GM23338 (cell line): ENCODE data around the gene DNAJC7. TPM values are rescaled to one million over a fixed set of nuclear protein-coding genes. Genes with fewer than 3 reads are reported as not detected.

ENCODE experiments used
- ATAC-seq: fragments of 200-7000 bp; cut with Tn5 transposase; 3 replicates; pipeline ENCODE4 v1.9.1; 2020
- DNase-seq: peaks from one replicate; pipeline ENCODE4 v3.0.0-alpha.2; 2015; ENCODE audit warnings: low spot score
- H2AFZ ChIP-seq: fragments of 200-600 bp; sonication (generic); 2 replicates; pipeline ENCODE4 v1.8.0; 2016; ENCODE audit warnings: antibody characterized with exemption, mild to moderate bottlenecking, moderate library complexity
- H3F3A ChIP-seq: fragments of 200-600 bp; sonication (generic); replicated peaks from 2 replicates; pipeline ENCODE4 v1.8.0; 2017; ENCODE audit warnings: antibody characterized with exemption, mixed run types, low read depth
- H3K27ac ChIP-seq: fragments of 200-600 bp; sonication (generic); 2 replicates; pipeline ENCODE4 v1.6.1; 2016; ENCODE audit warnings: low read depth
- H3K27me3 ChIP-seq: fragments of 200-600 bp; sonication (generic); 2 replicates; pipeline ENCODE4 v1.8.0; 2016; ENCODE audit warnings: mild to moderate bottlenecking, mixed run types, moderate library complexity; ENCODE audit not compliant: insufficient read depth
- H3K36me3 ChIP-seq: fragments of 200-600 bp; sonication (generic); 2 replicates; pipeline ENCODE4 v1.8.0; 2016; ENCODE audit warnings: mild to moderate bottlenecking; ENCODE audit not compliant: insufficient read depth
- H3K4me1 ChIP-seq: fragments of 200-600 bp; sonication (generic); 2 replicates; pipeline ENCODE4 v1.8.0; 2016; ENCODE audit warnings: mild to moderate bottlenecking, moderate library complexity; ENCODE audit not compliant: insufficient read depth
- H3K4me2 ChIP-seq: fragments of 200-600 bp; sonication (generic); 2 replicates; pipeline ENCODE4 v1.7.1; 2017; ENCODE audit warnings: mixed run types
- H3K4me3 ChIP-seq: fragments of 200-600 bp; sonication (generic); 2 replicates; pipeline ENCODE4 v1.6.1; 2016; ENCODE audit warnings: mixed run types
- H3K79me2 ChIP-seq: fragments of 200-600 bp; sonication (generic); replicated peaks from 2 replicates; pipeline ENCODE4 v1.8.0; 2017; ENCODE audit warnings: mild to moderate bottlenecking; ENCODE audit not compliant: insufficient read depth
- H3K9me2 ChIP-seq: fragments of 200-600 bp; sonication (generic); 2 replicates; pipeline ENCODE4 v1.8.0; 2017; ENCODE audit not compliant: insufficient read depth
- H4K20me1 ChIP-seq: fragments of 200-600 bp; sonication (generic); replicated peaks from 2 replicates; pipeline ENCODE4 v1.8.0; 2017; ENCODE audit warnings: mild to moderate bottlenecking; ENCODE audit not compliant: insufficient read depth
- H3K27ac Mint-ChIP-seq: 2 replicates; pipeline ENCODE4 v1.8.0; 2020; ENCODE audit warnings: inconsistent platforms, mild to moderate bottlenecking, moderate library complexity, mixed read lengths
- H3K27me3 Mint-ChIP-seq: 3 replicates; pipeline ENCODE4 v1.8.0; 2022; ENCODE audit warnings: low read depth, mild to moderate bottlenecking, moderate library complexity, mixed read lengths, inconsistent platforms; ENCODE audit not compliant: insufficient read depth, poor library complexity
- H3K36me3 Mint-ChIP-seq: 3 replicates; pipeline ENCODE4 v1.8.0; 2021; ENCODE audit warnings: low read depth, mild to moderate bottlenecking, inconsistent platforms, moderate library complexity, mixed read lengths
- H3K4me1 Mint-ChIP-seq: 3 replicates; pipeline ENCODE4 v1.8.0; 2020; ENCODE audit warnings: mild to moderate bottlenecking, inconsistent platforms, mixed read lengths
- H3K4me3 Mint-ChIP-seq: 3 replicates; pipeline ENCODE4 v1.8.0; 2021; ENCODE audit warnings: moderate library complexity, mild to moderate bottlenecking, inconsistent platforms, mixed read lengths
- H3K9me3 Mint-ChIP-seq: 3 replicates; pipeline ENCODE4 v1.8.0; 2020; ENCODE audit warnings: moderate library complexity, mild to moderate bottlenecking, inconsistent platforms, mixed read lengths
- CREB1 ChIP-seq: fragments of 250-450 bp; sonication (Bioruptor Pico); IDR thresholded peaks from 2 replicates; pipeline ENCODE4 v1.5.0; 2020; ENCODE audit warnings: low read depth, mild to moderate bottlenecking, moderate library complexity
- EZH2 ChIP-seq: fragments of 200-600 bp; sonication (generic); IDR thresholded peaks from one replicate; pipeline ENCODE4 v1.8.0; 2017; ENCODE audit warnings: antibody characterized with exemption, mild to moderate bottlenecking, low read depth; ENCODE audit not compliant: unreplicated experiment
- EZH2phosphoT487 ChIP-seq: fragments of 200-600 bp; sonication (generic); IDR thresholded peaks from one replicate; pipeline ENCODE4 v1.8.1; 2018; ENCODE audit warnings: antibody characterized with exemption; ENCODE audit not compliant: unreplicated experiment
- JUNB ChIP-seq: IDR thresholded peaks from one replicate; pipeline ENCODE4 v1.6.1; 2016; ENCODE audit warnings: antibody characterized with exemption; ENCODE audit not compliant: unreplicated experiment
- NANOG ChIP-seq: IDR thresholded peaks from 2 replicates; pipeline ENCODE4 v1.6.1; 2016; ENCODE audit warnings: antibody characterized with exemption, borderline replicate concordance
- POLR2AphosphoS5 ChIP-seq: IDR thresholded peaks from 2 replicates; pipeline ENCODE4 v1.6.1; 2016; ENCODE audit warnings: antibody characterized with exemption, low read depth
- STAT1 ChIP-seq: IDR thresholded peaks from one replicate; pipeline ENCODE4 v1.6.1; 2016; ENCODE audit warnings: antibody characterized with exemption; ENCODE audit not compliant: unreplicated experiment
- ZNF114 ChIP-seq: fragments of 250-450 bp; sonication (Bioruptor Pico); IDR thresholded peaks from 2 replicates; pipeline ENCODE4 v1.5.0; 2020; ENCODE audit warnings: mild to moderate bottlenecking, moderate library complexity
- ZNF331 ChIP-seq: fragments of 250-450 bp; sonication (Bioruptor Pico); IDR thresholded peaks from 2 replicates; pipeline ENCODE4 v1.5.0; 2020; ENCODE audit warnings: low read depth, mild to moderate bottlenecking, moderate library complexity
- polyA plus RNA-seq: library from polyadenylated mRNA; unstranded; fragments of >200 nt; fragmentation: Nextera tagmentation; extraction: Ambion mirVana; gene quantifications from 2 replicates; pipeline ENCODE4 v1.2.1, GENCODE V29; 2016
- total RNA-seq: library from RNA; depleted of rRNA; stranded (reverse); fragments of >200 nt; shearing (Covaris generic); gene quantifications from 2 replicates; pipeline ENCODE4 v1.2.3, GENCODE V29; 2014
- TF ChIP-seq, protein P1 (sequence below): IDR thresholded peaks from one replicate; pipeline ENCODE4 v1.6.1; 2018; ENCODE audit warnings: antibody characterized with exemption; ENCODE audit not compliant: unreplicated experiment
- TF ChIP-seq, protein P2 (sequence below): IDR thresholded peaks from 2 replicates; pipeline ENCODE4 v1.6.1; 2016; ENCODE audit warnings: antibody characterized with exemption
- TF ChIP-seq, protein P3 (sequence below), 2 experiments: fragments of 200-600 bp in 1 of 2; sonication (generic) in 1 of 2; conservative IDR thresholded peaks; 2 replicates each; pipeline versions ENCODE4 v1.5.1 to v1.6.1; 2016 to 2017; ENCODE audit warnings: antibody characterized with exemption in 2 of 2, low read depth in 2 of 2, mild to moderate bottlenecking in 2 of 2, moderate library complexity in 1 of 2
- TF ChIP-seq, protein P4 (sequence below): fragments of 250-450 bp; sonication (Bioruptor Pico); IDR thresholded peaks from 2 replicates; pipeline ENCODE4 v1.5.0; 2020; ENCODE audit warnings: mild to moderate bottlenecking, moderate library complexity

DNAJC7 gene
- total and polyA plus RNA-seq, 2 experiments from 2014 or later, result 139 to 141 TPM

DNA sequence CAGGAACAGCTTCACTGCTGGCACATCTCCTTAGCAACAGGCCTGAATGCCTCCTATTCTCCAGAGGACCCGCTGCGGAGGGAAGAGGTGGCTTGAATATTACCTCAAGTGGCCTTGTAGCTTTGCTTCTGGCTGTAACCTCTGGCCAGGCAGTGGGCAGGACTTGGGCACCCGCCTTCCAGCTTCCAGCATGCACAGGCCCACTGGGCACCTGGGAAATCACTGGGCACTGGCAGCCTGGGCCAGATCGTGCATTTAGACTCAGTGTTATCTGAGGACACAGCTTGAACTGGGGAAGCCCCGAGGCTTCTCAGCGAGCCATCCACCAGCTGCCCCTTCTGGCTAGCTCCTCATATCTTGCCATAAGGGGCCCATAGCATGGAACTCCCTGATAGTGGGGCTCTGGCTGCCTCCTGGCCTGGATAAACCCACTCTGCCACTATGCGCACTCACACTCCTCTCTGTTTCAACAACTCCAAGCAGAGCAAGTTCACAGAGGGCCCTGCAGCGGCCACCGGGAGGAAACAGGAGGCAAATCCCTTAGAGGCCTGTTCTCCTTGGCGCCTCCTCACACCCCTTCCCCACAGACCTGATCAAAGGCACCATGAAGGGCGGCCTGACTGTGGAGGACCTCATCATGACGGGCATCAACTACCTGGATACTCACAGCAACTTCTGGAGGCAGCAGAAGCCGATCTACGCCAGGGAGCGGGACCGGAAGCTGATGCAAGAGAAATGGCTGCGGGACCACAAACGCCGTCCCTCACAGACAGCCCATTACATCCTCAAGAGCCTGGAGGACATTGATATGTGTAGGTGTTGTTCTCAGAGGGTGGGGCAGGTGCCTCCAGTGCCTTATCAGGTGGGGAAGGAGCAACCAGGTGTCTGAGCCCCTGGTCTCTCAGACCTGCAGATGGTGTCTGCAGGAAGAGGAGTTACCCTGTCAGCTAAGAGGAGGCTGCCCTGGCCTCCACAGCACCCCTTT lies 79.0 kb downstream of the DNAJC7 start:
- H3K27ac Mint-ChIP-seq, result peak overlapping the region; percentile 32; the same call in 1 of the 2 replicates
- no peaks in the 10 kb centered on the region for H4K20me1 ChIP-seq
- H3K79me2 ChIP-seq, result no peaks in the 10 kb centered on the region
- DNase-seq, result no peak
- no peaks in the 10 kb centered on the region for H3K9me3 Mint-ChIP-seq
- no peaks in the 10 kb centered on the region; the same call in 1 of the 3 replicates for H3K4me1 Mint-ChIP-seq
- no peak overlapping the region for H2AFZ ChIP-seq
- no peaks in the 10 kb centered on the region for H3K27me3 ChIP-seq
- no peak overlapping the region for H3K4me3 ChIP-seq
- TF ChIP-seq, protein P1, sequence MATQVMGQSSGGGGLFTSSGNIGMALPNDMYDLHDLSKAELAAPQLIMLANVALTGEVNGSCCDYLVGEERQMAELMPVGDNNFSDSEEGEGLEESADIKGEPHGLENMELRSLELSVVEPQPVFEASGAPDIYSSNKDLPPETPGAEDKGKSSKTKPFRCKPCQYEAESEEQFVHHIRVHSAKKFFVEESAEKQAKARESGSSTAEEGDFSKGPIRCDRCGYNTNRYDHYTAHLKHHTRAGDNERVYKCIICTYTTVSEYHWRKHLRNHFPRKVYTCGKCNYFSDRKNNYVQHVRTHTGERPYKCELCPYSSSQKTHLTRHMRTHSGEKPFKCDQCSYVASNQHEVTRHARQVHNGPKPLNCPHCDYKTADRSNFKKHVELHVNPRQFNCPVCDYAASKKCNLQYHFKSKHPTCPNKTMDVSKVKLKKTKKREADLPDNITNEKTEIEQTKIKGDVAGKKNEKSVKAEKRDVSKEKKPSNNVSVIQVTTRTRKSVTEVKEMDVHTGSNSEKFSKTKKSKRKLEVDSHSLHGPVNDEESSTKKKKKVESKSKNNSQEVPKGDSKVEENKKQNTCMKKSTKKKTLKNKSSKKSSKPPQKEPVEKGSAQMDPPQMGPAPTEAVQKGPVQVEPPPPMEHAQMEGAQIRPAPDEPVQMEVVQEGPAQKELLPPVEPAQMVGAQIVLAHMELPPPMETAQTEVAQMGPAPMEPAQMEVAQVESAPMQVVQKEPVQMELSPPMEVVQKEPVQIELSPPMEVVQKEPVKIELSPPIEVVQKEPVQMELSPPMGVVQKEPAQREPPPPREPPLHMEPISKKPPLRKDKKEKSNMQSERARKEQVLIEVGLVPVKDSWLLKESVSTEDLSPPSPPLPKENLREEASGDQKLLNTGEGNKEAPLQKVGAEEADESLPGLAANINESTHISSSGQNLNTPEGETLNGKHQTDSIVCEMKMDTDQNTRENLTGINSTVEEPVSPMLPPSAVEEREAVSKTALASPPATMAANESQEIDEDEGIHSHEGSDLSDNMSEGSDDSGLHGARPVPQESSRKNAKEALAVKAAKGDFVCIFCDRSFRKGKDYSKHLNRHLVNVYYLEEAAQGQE, result no peak
- TF ChIP-seq EZH2 (no peak), ZNF331 (CRISPR knock-in tag) (no peak), POLR2AphosphoS5 (no peak), CREB1 (no peak), EZH2phosphoT487 (no peak), STAT1 (no peak), ZNF114 (CRISPR knock-in tag) (no peak), NANOG (no peak), JUNB (no peak)
- TF ChIP-seq, protein P2, sequence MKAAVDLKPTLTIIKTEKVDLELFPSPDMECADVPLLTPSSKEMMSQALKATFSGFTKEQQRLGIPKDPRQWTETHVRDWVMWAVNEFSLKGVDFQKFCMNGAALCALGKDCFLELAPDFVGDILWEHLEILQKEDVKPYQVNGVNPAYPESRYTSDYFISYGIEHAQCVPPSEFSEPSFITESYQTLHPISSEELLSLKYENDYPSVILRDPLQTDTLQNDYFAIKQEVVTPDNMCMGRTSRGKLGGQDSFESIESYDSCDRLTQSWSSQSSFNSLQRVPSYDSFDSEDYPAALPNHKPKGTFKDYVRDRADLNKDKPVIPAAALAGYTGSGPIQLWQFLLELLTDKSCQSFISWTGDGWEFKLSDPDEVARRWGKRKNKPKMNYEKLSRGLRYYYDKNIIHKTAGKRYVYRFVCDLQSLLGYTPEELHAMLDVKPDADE, result no peak
- TF ChIP-seq, protein P3, sequence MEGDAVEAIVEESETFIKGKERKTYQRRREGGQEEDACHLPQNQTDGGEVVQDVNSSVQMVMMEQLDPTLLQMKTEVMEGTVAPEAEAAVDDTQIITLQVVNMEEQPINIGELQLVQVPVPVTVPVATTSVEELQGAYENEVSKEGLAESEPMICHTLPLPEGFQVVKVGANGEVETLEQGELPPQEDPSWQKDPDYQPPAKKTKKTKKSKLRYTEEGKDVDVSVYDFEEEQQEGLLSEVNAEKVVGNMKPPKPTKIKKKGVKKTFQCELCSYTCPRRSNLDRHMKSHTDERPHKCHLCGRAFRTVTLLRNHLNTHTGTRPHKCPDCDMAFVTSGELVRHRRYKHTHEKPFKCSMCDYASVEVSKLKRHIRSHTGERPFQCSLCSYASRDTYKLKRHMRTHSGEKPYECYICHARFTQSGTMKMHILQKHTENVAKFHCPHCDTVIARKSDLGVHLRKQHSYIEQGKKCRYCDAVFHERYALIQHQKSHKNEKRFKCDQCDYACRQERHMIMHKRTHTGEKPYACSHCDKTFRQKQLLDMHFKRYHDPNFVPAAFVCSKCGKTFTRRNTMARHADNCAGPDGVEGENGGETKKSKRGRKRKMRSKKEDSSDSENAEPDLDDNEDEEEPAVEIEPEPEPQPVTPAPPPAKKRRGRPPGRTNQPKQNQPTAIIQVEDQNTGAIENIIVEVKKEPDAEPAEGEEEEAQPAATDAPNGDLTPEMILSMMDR (conservative IDR thresholded peaks at IDR 0.05; ENCODE audit: low read depth in 2 of 2), result no peak
- TF ChIP-seq, protein P4, sequence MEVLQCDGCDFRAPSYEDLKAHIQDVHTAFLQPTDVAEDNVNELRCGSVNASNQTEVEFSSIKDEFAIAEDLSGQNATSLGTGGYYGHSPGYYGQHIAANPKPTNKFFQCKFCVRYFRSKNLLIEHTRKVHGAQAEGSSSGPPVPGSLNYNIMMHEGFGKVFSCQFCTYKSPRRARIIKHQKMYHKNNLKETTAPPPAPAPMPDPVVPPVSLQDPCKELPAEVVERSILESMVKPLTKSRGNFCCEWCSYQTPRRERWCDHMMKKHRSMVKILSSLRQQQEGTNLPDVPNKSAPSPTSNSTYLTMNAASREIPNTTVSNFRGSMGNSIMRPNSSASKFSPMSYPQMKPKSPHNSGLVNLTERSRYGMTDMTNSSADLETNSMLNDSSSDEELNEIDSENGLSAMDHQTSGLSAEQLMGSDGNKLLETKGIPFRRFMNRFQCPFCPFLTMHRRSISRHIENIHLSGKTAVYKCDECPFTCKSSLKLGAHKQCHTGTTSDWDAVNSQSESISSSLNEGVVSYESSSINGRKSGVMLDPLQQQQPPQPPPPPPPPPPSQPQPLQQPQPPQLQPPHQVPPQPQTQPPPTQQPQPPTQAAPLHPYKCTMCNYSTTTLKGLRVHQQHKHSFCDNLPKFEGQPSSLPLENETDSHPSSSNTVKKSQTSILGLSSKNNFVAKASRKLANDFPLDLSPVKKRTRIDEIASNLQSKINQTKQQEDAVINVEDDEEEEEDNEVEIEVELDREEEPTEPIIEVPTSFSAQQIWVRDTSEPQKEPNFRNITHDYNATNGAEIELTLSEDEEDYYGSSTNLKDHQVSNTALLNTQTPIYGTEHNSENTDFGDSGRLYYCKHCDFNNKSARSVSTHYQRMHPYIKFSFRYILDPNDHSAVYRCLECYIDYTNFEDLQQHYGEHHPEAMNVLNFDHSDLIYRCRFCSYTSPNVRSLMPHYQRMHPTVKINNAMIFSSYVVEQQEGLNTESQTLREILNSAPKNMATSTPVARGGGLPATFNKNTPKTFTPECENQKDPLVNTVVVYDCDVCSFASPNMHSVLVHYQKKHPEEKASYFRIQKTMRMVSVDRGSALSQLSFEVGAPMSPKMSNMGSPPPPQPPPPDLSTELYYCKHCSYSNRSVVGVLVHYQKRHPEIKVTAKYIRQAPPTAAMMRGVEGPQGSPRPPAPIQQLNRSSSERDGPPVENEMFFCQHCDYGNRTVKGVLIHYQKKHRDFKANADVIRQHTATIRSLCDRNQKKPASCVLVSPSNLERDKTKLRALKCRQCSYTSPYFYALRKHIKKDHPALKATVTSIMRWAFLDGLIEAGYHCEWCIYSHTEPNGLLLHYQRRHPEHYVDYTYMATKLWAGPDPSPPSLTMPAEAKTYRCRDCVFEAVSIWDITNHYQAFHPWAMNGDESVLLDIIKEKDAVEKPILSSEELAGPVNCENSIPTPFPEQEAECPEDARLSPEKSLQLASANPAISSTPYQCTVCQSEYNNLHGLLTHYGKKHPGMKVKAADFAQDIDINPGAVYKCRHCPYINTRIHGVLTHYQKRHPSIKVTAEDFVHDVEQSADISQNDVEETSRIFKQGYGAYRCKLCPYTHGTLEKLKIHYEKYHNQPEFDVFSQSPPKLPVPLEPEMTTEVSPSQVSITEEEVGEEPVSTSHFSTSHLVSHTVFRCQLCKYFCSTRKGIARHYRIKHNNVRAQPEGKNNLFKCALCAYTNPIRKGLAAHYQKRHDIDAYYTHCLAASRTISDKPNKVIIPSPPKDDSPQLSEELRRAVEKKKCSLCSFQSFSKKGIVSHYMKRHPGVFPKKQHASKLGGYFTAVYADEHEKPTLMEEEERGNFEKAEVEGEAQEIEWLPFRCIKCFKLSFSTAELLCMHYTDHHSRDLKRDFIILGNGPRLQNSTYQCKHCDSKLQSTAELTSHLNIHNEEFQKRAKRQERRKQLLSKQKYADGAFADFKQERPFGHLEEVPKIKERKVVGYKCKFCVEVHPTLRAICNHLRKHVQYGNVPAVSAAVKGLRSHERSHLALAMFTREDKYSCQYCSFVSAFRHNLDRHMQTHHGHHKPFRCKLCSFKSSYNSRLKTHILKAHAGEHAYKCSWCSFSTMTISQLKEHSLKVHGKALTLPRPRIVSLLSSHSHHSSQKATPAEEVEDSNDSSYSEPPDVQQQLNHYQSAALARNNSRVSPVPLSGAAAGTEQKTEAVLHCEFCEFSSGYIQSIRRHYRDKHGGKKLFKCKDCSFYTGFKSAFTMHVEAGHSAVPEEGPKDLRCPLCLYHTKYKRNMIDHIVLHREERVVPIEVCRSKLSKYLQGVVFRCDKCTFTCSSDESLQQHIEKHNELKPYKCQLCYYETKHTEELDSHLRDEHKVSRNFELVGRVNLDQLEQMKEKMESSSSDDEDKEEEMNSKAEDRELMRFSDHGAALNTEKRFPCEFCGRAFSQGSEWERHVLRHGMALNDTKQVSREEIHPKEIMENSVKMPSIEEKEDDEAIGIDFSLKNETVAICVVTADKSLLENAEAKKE (CRISPR knock-in tag), result no peak
- no peak for ATAC-seq
- H3K36me3 ChIP-seq, result no peaks in the 10 kb centered on the region
- H3F3A ChIP-seq, result no peaks in the 10 kb centered on the region
- peaks cover 3% of the 10 kb centered on the region; the same call in 1 of the 3 replicates for H3K36me3 Mint-ChIP-seq
- no peaks in the 10 kb centered on the region for H3K9me2 ChIP-seq
- H3K4me1 ChIP-seq, result no peaks in the 10 kb centered on the region
- no peak overlapping the region for H3K4me3 Mint-ChIP-seq
- peaks cover 11% of the 10 kb centered on the region for H3K27me3 Mint-ChIP-seq
- no peak overlapping the region for H3K27ac ChIP-seq
- no peak overlapping the region for H3K4me2 ChIP-seq
